Psoas muscle (tissue), 8 donors: ENCODE measurements around the gene SLAIN2. TPM values are rescaled to one million over a fixed set of nuclear protein-coding genes. Genes with fewer than 3 reads are reported as not detected.
A peak's percentile ranks its signal among the peaks of the same experiment; 100 is the strongest.

Experiments used
- ATAC-seq, 4 donors: fragments of 200-7000 bp; cut with Tn5 transposase; one replicate each; pipeline ENCODE4 v1.9.1; 2020; ENCODE audit warnings: moderate library complexity in 3 of 4, mild to moderate bottlenecking in 2 of 4
- DNase-seq, 2 donors: peaks; one replicate each; pipeline ENCODE4 v3.0.0-alpha.2; 2020
- H3K27ac ChIP-seq: fragments of 200-600 bp; one replicate; pipeline ENCODE4 v1.8.0; 2022
- H3K27me3 ChIP-seq, 3 donors: fragments of 200-600 bp in 1 of 3; one replicate each; pipeline versions ENCODE4 v1.6.1 to v1.8.0; 2013 to 2022; ENCODE audit warnings: low read length in 2 of 3, mild to moderate bottlenecking in 2 of 3, moderate library complexity in 1 of 3; ENCODE audit not compliant: insufficient read depth in 3 of 3
- H3K36me3 ChIP-seq, 2 donors: fragments of 200-600 bp in 1 of 2; one replicate each; pipeline versions ENCODE4 v1.6.1 to v1.8.0; 2013 to 2022; ENCODE audit warnings: low read depth in 1 of 2, mild to moderate bottlenecking in 1 of 2, moderate library complexity in 1 of 2; ENCODE audit not compliant: insufficient read depth in 1 of 2
- H3K4me1 ChIP-seq: fragments of 200-600 bp; one replicate; pipeline ENCODE4 v1.8.0; 2022
- H3K4me3 ChIP-seq: fragments of 200-600 bp; one replicate; pipeline ENCODE4 v1.8.0; 2022; ENCODE audit warnings: mild to moderate bottlenecking
- H3K9me3 ChIP-seq: fragments of 200-600 bp; one replicate; pipeline ENCODE4 v1.8.0; 2022
- CTCF ChIP-seq: fragments of 200-600 bp; IDR thresholded peaks from one replicate; pipeline ENCODE4 v1.8.0; 2022; ENCODE audit warnings: antibody characterized with exemption
- WGBS, 3 donors: extraction: QIAGEN DNeasy Blood & Tissue Kit; methylation state at CpG; one replicate each; pipeline versions ENCODE4 v1.1.6 to v1.1.7; 2013; 5-methylcytosine and 5-hydroxymethylcytosine counted together
- intact Hi-C, 2 donors: fragments of 100-400 bp; cut with DNase I; formaldehyde crosslinking; loops; one replicate each; pipeline versions ENCODE4 v1.11.0 to v1.14.2; 2022
- polyA plus RNA-seq, 3 donors: library from polyadenylated mRNA; stranded (reverse); fragments of 200-250 nt; gene quantifications; one replicate each; pipeline ENCODE4 v1.2.3, GENCODE V29; 2013
- total RNA-seq, 4 donors: library from RNA; stranded (reverse); fragmentation: NEBNext Ultra II Directional in 2 of 4; extraction: Animal tissue kit (Norgen Biotek cat#: 25700) in 2 of 4; gene quantifications; one replicate each; pipeline versions ENCODE4 v1.2.1 to v1.2.4, GENCODE V29; 2021 to 2023
- donor health status: healthy with polysubstance abuse.
- donor health status: DM: no; HTN: no; CAD: no; lungs with moderate emphysema.
- donor health status: Bipolar disorder and iron deficiency.
- donor health status: healthy.
- donor health status: DM: yes; HTN: yes; CAD: no.
- donor health status: DM: no; HTN: no; CAD: no.
- donor health status: DM: no; HTN: no; CAD: no.
- donor health status: DM: yes; HTN: yes; CAD: no.

SLAIN2 gene
- total and polyA plus RNA-seq, 7 donors: 69.5 to 204 (median 180) TPM

DNA sequence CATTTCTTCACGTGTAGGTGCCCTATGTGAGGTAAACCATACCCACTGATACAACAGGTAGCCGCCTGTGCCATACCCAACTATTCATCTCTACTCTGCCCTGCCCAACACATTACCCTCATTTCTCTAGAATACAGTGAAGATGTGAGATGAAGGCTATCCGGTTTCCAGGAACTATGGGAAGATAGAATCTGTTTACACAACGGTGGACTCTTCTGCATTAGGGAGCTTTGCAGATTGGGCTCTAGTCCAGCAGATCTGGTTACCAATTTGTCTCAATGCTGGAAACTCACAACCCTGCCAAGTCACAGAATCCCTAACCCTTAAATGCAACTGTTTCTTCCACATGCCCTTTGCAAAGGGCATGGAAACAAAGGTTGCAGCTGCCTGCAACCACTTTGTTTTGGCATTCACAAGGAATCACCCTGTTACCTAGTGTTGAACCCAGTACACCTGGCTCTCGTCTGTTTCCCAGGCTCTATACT is 6.4 kb upstream of the SLAIN2 start:
- H3K27ac ChIP-seq: peak overlapping the region; percentile 98
- intact Hi-C loops: no loop called here
- H3K4me3 ChIP-seq: peak overlapping the region; percentile 31
- H3K9me3 ChIP-seq: no peaks in the 10 kb centered on the region
- no peak for ATAC-seq
- DNase-seq: no peak
- TF ChIP-seq CTCF: no peak
- no peaks in the 10 kb centered on the region for H3K27me3 ChIP-seq
- WGBS, 3 donors: 36 to 43% (median 41%) methylated on average over 5 of the region's 5 CpGs
- peaks cover 70% of the 10 kb centered on the region for H3K4me1 ChIP-seq
- no peaks in the 10 kb centered on the region for H3K36me3 ChIP-seq

- Histone ChIP-seq H3K4me1 (peaks cover 63% of the 10 kb centered on the region), H3K27me3 (no peaks in the 10 kb centered on the region), H3K27ac (peak overlapping the region; percentile 98), H3K36me3 (no peaks in the 10 kb centered on the region), H3K4me3 (no peak overlapping the region), H3K9me3 (no peaks in the 10 kb centered on the region)
- no peak for TF ChIP-seq CTCF
- DNase-seq (no peak), ATAC-seq (no peak)
- intact Hi-C loops: no loop called here
- 90 to 95% (median 92%) methylated on average over 3 of the region's 3 CpGs for WGBS, 3 donors
Measured at GRCh38 chr4:48336146-48336870, 5.0 kb upstream of the SLAIN2 start.

DNA sequence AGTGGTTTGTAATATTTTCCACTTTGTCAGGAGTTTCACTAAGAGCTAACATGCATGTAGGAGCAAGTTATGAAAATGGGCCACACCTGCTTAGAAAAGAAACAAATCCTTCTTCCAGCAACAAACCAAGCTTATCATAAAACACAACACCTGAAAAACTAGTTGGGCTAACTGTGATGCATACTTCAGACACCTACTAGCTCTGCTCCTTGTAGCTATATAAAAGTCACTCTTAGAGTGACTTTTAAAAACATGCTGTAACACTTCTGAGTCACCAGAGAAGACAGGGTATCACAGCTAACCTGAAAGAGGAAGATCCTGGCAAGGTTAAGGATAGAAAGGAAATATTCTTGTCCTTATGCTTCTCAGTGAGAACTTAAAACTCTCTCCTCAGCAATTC is 3.6 kb upstream of the SLAIN2 start:
- peak overlapping the region; percentile 98 for H3K27ac ChIP-seq
- intact Hi-C loops: no loop called here
- no peaks in the 10 kb centered on the region for H3K27me3 ChIP-seq
- no peaks in the 10 kb centered on the region for H3K36me3 ChIP-seq
- no peak for TF ChIP-seq CTCF
- H3K9me3 ChIP-seq: no peaks in the 10 kb centered on the region
- H3K4me1 ChIP-seq: peaks cover 54% of the 10 kb centered on the region
- DNase-seq (no peak), ATAC-seq (peak in 2 of 4 donors; percentile 4 to 5)
- no peak overlapping the region for H3K4me3 ChIP-seq

GRCh38 chr4:48339642-48340041 is 1.7 kb upstream of the SLAIN2 start:
- no peak for ATAC-seq
- 86 to 91% (median 89%) methylated on average over 7 of the region's 7 CpGs for WGBS, 3 donors
- intact Hi-C loops: loop anchor here in 1 of 2 donors (5.0 kb wide), 2 partner anchors 38 to 427 kb away; partner anchors contain the start of gene NFXL1

More at GRCh38 chr4:48339642-48340041, 1.7 kb upstream of the SLAIN2 start:
- H3K36me3 ChIP-seq: no peaks in the 10 kb centered on the region
- H3K4me3 ChIP-seq: no peak overlapping the region
- no peak for DNase-seq
- no peaks in the 10 kb centered on the region for H3K9me3 ChIP-seq
- H3K27me3 ChIP-seq: no peaks in the 10 kb centered on the region
- peak overlapping the region; percentile 98 for H3K27ac ChIP-seq
- TF ChIP-seq CTCF: no peak
- peaks cover 53% of the 10 kb centered on the region for H3K4me1 ChIP-seq
